ENCODE measurements around the gene XPO6. TPM values are rescaled to one million over a fixed set of nuclear protein-coding genes. Genes with fewer than 3 reads are reported as not detected.

Gene XPO6
- total RNA-seq, 1 donor from 2014 or later, result 71.6 TPM

- H3K27me3 Mint-ChIP-seq (ENCODE audit: insufficient read depth, low read depth), result no peaks in the 10 kb centered on the region
- no peak overlapping the region for H3K4me3 Mint-ChIP-seq
- H3K36me3 Mint-ChIP-seq, result peaks cover 32% of the 10 kb centered on the region
Observed at GRCh38 chr16:28110074-28110473, 101.7 kb downstream of the XPO6 start.

GRCh38 chr16:28108590-28109247 lies 103.0 kb downstream of the XPO6 start:
- no peak overlapping the region for H3K4me2 ChIP-seq
- H3F3A ChIP-seq (ENCODE audit: low read depth), result no peaks in the 10 kb centered on the region
- Mint-ChIP-seq H3K4me3 (no peak overlapping the region), H3K36me3 (peaks cover 38% of the 10 kb centered on the region), H3K27me3 (ENCODE audit: insufficient read depth, low read depth) (no peaks in the 10 kb centered on the region), H3K9me3 (no peaks in the 10 kb centered on the region), H3K4me1 (peaks cover 10% of the 10 kb centered on the region), H3K27ac (no peak overlapping the region)
- H3K9ac ChIP-seq, result no peak overlapping the region
- no peaks in the 10 kb centered on the region for H3K79me2 ChIP-seq (ENCODE audit: low read depth)
- no peak overlapping the region for H3K27ac ChIP-seq
- no peaks in the 10 kb centered on the region for H3K9me3 ChIP-seq (ENCODE audit: low read depth)
- H3K27me3 ChIP-seq, result no peaks in the 10 kb centered on the region
- H4K20me1 ChIP-seq (ENCODE audit: low read depth), result peaks cover 5% of the 10 kb centered on the region
- no peak overlapping the region for H3K4me3 ChIP-seq
- H3K4me1 ChIP-seq, result no peaks in the 10 kb centered on the region
- TF ChIP-seq EZH2phosphoT487 (IDR thresholded peaks at IDR 0.05) (no peak), CTCF (IDR thresholded peaks at IDR 0.05) (no peak), EZH2 (IDR thresholded peaks at IDR 0.05) (no peak)
- no peak overlapping the region for H2AFZ ChIP-seq (replicated peaks)
- DNase-seq (ENCODE audit: low spot score), result no peak
- no peaks in the 10 kb centered on the region for H3K36me3 ChIP-seq

More at GRCh38 chr16:28110074-28110473, 101.7 kb downstream of the XPO6 start:
- Histone ChIP-seq H3K9ac (no peak overlapping the region), H3K4me3 (no peak overlapping the region), H3K4me2 (no peak overlapping the region), H3K27ac (no peak overlapping the region), H3K9me3 (ENCODE audit: low read depth) (no peaks in the 10 kb centered on the region), H3K4me1 (no peaks in the 10 kb centered on the region), H3K36me3 (no peaks in the 10 kb centered on the region), H3K79me2 (ENCODE audit: low read depth) (no peaks in the 10 kb centered on the region), H3F3A (ENCODE audit: low read depth) (no peaks in the 10 kb centered on the region), H4K20me1 (ENCODE audit: low read depth) (peaks cover 5% of the 10 kb centered on the region), H2AFZ (replicated peaks) (no peak overlapping the region), H3K27me3 (no peaks in the 10 kb centered on the region)
- Mint-ChIP-seq H3K27ac (no peak overlapping the region), H3K4me1 (peaks cover 10% of the 10 kb centered on the region), H3K9me3 (no peaks in the 10 kb centered on the region)
- DNase-seq (ENCODE audit: low spot score), result no peak
- TF ChIP-seq EZH2 (IDR thresholded peaks at IDR 0.05) (no peak), CTCF (IDR thresholded peaks at IDR 0.05) (no peak), EZH2phosphoT487 (IDR thresholded peaks at IDR 0.05) (no peak)

GRCh38 chr16:28107232-28107631 lies 104.5 kb downstream of the XPO6 start:
- H3K36me3 Mint-ChIP-seq, result peaks cover 41% of the 10 kb centered on the region
- Histone ChIP-seq H4K20me1 (ENCODE audit: low read depth) (peaks cover 5% of the 10 kb centered on the region), H3K4me1 (no peaks in the 10 kb centered on the region), H3K27me3 (no peaks in the 10 kb centered on the region), H3K4me3 (no peak overlapping the region), H3K27ac (no peak overlapping the region), H2AFZ (replicated peaks) (no peak overlapping the region), H3F3A (ENCODE audit: low read depth) (no peaks in the 10 kb centered on the region), H3K36me3 (no peaks in the 10 kb centered on the region), H3K4me2 (no peak overlapping the region), H3K9ac (no peak overlapping the region), H3K9me3 (ENCODE audit: low read depth) (no peaks in the 10 kb centered on the region), H3K79me2 (ENCODE audit: low read depth) (no peaks in the 10 kb centered on the region)
- TF ChIP-seq EZH2 (IDR thresholded peaks at IDR 0.05) (no peak), EZH2phosphoT487 (IDR thresholded peaks at IDR 0.05) (no peak), CTCF (IDR thresholded peaks at IDR 0.05) (no peak)
- no peak overlapping the region for H3K4me3 Mint-ChIP-seq
- H3K27ac Mint-ChIP-seq, result no peak overlapping the region
- H3K27me3 Mint-ChIP-seq (ENCODE audit: insufficient read depth, low read depth), result no peaks in the 10 kb centered on the region
- DNase-seq (ENCODE audit: low spot score), result no peak
- peaks cover 10% of the 10 kb centered on the region for H3K4me1 Mint-ChIP-seq
- no peaks in the 10 kb centered on the region for H3K9me3 Mint-ChIP-seq
